Measurements from ENCODE around the gene PATE3.

PATE3 gene

DNA sequence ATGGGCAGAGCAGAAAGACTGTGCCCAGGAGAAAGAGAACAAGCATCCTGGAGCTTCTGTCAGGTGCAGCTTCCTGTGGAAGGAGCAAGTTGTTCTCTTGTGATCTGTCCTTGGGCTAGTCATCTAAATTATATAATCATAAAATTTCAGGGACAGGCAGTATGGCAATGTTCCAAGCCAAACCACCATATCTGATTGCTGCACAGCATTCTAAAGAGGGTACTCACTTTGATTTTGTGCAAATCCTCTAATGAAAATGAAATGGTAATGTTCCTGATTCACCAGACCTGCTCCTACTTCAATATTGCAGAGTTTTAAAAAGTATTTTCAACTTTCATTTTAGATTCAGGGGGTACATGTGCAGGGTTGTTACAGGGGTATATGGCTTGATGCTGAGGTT, 9.2 kb upstream of the PATE3 start, which contains the start of gene PATE2:
Gene PATE2 (minus strand): TSS at position 101 of the 400 bp plus-strand sequence. CDS start 55 bp downstream, at position 46.
- DNase-seq (no peak), ATAC-seq (replicated peaks) (no peak)
- H3K27ac Mint-ChIP-seq, result no peak within 1 kb of the TSS
- H3K4me3 Mint-ChIP-seq, result no peak within 1 kb of the TSS
- H3K9me3 Mint-ChIP-seq, result no peaks in the 10 kb centered on the region
- H3K4me1 Mint-ChIP-seq (ENCODE audit: low read depth in 2 of 2), result no peaks in the 10 kb centered on the region
- peaks cover 24 to 34% of the 10 kb centered on the region in 2 donors for H3K27me3 Mint-ChIP-seq
- no peaks in the 10 kb centered on the region for H3K36me3 Mint-ChIP-seq (ENCODE audit: insufficient read depth)

DNA sequence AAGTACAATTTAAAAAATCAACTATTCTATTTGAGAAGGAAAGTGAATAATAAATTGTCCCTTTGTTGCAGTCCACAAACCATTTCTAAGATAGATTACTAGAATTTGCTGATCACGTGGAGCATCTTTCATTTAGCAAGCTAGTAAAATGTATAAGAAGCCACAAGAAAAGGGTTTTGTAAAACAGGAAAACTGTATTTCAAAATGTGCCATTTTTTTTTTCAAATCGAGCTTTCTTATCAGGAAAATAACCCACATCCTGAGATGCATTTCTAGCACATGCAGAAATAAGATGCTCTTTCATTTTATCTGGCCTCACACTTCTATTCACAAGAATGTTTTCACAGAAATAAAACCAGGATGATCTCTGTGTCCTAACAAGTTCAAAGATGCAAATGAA, 3.2 kb upstream of the PATE3 start:
- Mint-ChIP-seq H3K36me3 (ENCODE audit: insufficient read depth) (no peaks in the 10 kb centered on the region), H3K4me3 (no peak overlapping the region), H3K4me1 (ENCODE audit: low read depth in 2 of 2) (peaks cover 0 to 2% of the 10 kb centered on the region in 2 donors), H3K27me3 (peaks cover 12 to 16% of the 10 kb centered on the region in 2 donors), H3K27ac (no peak overlapping the region), H3K9me3 (no peaks in the 10 kb centered on the region)
- DNase-seq (no peak), ATAC-seq (replicated peaks) (no peak)

DNA sequence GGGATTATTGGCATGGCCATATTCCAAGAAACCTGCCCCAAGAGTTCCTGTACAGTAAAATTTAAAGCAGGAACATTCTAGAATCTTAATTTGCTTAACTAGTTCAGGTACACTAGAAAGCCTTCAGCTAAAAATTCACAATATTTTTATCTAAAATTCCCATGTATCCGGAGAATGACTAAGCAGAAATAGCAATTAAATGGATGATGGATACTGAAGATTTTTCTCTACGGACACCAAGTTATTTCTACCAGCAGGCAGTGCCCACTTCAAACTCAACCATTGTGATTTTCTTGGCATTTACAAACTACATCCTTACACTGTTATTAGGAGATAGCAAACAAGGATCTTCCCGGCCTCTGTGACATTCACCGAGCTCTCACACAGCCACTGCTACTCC, 2.9 kb downstream of the PATE3 start:
- ATAC-seq (replicated peaks) (no peak), DNase-seq (no peak)
- H3K4me1 Mint-ChIP-seq (ENCODE audit: low read depth in 2 of 2), result no peaks in the 10 kb centered on the region
- no peak overlapping the region for H3K4me3 Mint-ChIP-seq
- H3K9me3 Mint-ChIP-seq, result peaks cover 0 to 4% of the 10 kb centered on the region in 2 donors
- no peak overlapping the region for H3K27ac Mint-ChIP-seq
- H3K27me3 Mint-ChIP-seq, result peaks cover 11% of the 10 kb centered on the region in 2 donors
- H3K36me3 Mint-ChIP-seq (ENCODE audit: insufficient read depth), result no peaks in the 10 kb centered on the region

DNA sequence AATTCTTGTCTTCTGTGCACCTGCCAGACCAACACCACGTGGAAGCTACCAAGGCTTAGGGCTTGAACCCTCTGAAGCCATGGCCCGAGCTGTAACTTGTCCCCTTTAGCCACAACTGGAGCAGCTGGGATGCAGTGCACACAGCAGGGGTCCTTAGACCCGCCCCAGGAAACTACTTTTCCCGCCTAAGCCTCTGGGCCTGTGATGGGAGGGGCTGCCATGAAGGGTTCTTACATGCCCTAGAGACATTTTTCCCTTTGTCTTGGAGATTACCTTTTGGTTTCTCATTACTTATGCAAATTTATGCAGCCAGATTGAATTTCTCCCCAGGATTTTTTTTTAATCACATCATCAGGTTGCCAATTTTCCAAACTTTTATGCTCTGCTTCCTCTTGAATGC, 9.7 kb downstream of the PATE3 start:
- H3K27me3 Mint-ChIP-seq, result peaks cover 0 to 8% of the 10 kb centered on the region in 2 donors
- H3K9me3 Mint-ChIP-seq, result peaks cover 9 to 11% of the 10 kb centered on the region in 2 donors
- DNase-seq, result no peak
- H3K4me3 Mint-ChIP-seq, result no peak overlapping the region
- H3K27ac Mint-ChIP-seq, result no peak overlapping the region
- H3K4me1 Mint-ChIP-seq (ENCODE audit: low read depth in 2 of 2), result no peaks in the 10 kb centered on the region
- ATAC-seq (replicated peaks), result no peak
- H3K36me3 Mint-ChIP-seq (ENCODE audit: insufficient read depth), result no peaks in the 10 kb centered on the region

GRCh38 chr11:125799808-125800207, 11.9 kb downstream of the PATE3 start:
- Mint-ChIP-seq H3K36me3 (ENCODE audit: insufficient read depth) (no peaks in the 10 kb centered on the region), H3K27me3 (peaks cover 0 to 8% of the 10 kb centered on the region in 2 donors), H3K9me3 (peaks cover 10 to 20% of the 10 kb centered on the region in 2 donors), H3K27ac (no peak overlapping the region), H3K4me1 (ENCODE audit: low read depth in 2 of 2) (no peaks in the 10 kb centered on the region), H3K4me3 (no peak overlapping the region)
- ATAC-seq (replicated peaks) (no peak), DNase-seq (no peak)

DNA sequence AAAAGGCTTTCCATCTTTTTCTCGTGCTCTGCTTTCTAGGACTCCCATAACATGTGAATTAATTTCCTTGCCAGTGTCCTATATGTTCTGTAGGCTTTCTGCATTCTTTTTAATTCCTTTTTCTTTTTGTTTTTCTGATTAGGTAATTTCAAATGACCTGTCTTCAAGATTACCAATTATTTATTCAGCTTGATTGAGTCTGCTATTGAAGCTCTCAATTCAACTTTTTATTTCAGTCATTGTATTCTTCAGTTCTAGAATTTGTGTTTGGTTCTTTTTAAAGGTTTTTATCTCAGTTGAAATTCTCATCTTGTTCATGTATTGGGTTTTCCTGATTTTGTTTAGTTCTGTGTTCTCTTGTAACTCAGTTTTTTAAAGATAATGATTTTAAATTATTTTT, 14.5 kb downstream of the PATE3 start:
- ATAC-seq (replicated peaks) (no peak), DNase-seq (no peak)
- Mint-ChIP-seq H3K4me1 (ENCODE audit: low read depth in 2 of 2) (no peaks in the 10 kb centered on the region), H3K27ac (no peak overlapping the region), H3K9me3 (peaks cover 10 to 20% of the 10 kb centered on the region in 2 donors), H3K27me3 (no peaks in the 10 kb centered on the region), H3K36me3 (ENCODE audit: insufficient read depth) (no peaks in the 10 kb centered on the region), H3K4me3 (no peak overlapping the region)

DNA sequence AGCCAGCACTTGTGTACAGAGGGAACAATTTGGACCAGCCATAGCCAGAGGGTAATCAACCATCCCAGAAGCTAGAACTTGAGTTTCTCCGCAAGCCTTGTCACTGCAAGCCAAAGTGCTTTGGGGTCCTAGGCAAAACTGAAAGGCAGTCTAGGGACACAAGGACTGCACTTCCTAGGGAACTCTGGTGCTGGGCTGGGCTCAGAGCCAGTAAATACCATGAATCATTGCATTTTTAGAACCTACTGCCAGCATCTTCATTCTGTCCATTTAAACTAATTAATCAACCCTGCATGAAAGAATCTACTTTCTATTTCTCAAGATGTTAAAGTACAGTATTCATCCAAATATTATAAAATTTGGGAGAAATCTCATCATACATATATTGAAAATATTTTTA, 20.0 kb downstream of the PATE3 start:
- DNase-seq (no peak), ATAC-seq (replicated peaks) (no peak)
- no peak overlapping the region for H3K4me3 Mint-ChIP-seq
- peaks cover 2 to 7% of the 10 kb centered on the region in 2 donors for H3K9me3 Mint-ChIP-seq
- H3K27ac Mint-ChIP-seq, result no peak overlapping the region
- no peaks in the 10 kb centered on the region for H3K4me1 Mint-ChIP-seq (ENCODE audit: low read depth in 2 of 2)
- H3K36me3 Mint-ChIP-seq (ENCODE audit: insufficient read depth), result no peaks in the 10 kb centered on the region
- no peaks in the 10 kb centered on the region for H3K27me3 Mint-ChIP-seq

DNA sequence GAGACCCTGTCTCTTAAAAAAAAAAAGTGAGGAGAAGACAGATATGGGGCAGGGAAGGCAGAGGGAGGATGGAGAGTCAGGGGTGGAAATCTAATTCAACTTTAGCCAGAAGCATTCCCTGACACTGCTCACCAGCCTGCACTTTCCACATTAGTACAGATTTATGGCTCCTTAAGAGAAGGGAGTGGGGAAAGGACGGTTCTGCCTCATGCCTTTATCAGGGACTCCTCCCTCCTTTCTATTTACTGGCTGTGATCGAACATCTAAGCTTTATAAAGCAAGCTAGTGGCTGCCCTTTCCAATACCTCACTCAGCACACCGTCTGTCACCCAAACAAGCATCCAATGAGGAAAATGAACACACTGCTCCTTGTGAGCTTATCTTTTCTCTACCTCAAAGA, 45.1 kb downstream of the PATE3 start, which contains the start of gene PATE4:
Gene PATE4 (plus strand): TSS at position 301 of the 400 bp plus-strand sequence. CDS start 44 bp downstream, at position 345.
- ATAC-seq (replicated peaks), result no peak
- H3K36me3 Mint-ChIP-seq (ENCODE audit: insufficient read depth), result no peaks in the 10 kb centered on the region
- no peaks in the 10 kb centered on the region for H3K4me1 Mint-ChIP-seq (ENCODE audit: low read depth in 2 of 2)
- H3K9me3 Mint-ChIP-seq, result peaks cover 0 to 7% of the 10 kb centered on the region in 2 donors
- no peak for DNase-seq
- H3K27me3 Mint-ChIP-seq, result peaks cover 43 to 45% of the 10 kb centered on the region in 2 donors
- H3K27ac Mint-ChIP-seq, result no peak within 1 kb of the TSS
- no peak within 1 kb of the TSS for H3K4me3 Mint-ChIP-seq

- no peaks in the 10 kb centered on the region for H3K36me3 Mint-ChIP-seq (ENCODE audit: insufficient read depth)
- H3K27me3 Mint-ChIP-seq, result peaks cover 42 to 55% of the 10 kb centered on the region in 2 donors
- no peak overlapping the region for H3K27ac Mint-ChIP-seq
- ATAC-seq (replicated peaks), result no peak
- H3K4me1 Mint-ChIP-seq (ENCODE audit: low read depth in 2 of 2), result no peaks in the 10 kb centered on the region
- H3K9me3 Mint-ChIP-seq, result peaks cover 0 to 7% of the 10 kb centered on the region in 2 donors
- no peak overlapping the region for H3K4me3 Mint-ChIP-seq
- DNase-seq, result no peak
Observed at GRCh38 chr11:125835748-125836147, 47.8 kb downstream of the PATE3 start.
